GM18507 (cell line): Measurements from ENCODE around the gene VTN.
"Not testable (repeated sequence)": the region's sequence is repeated elsewhere in the genome, so short reads cannot be mapped to it uniquely, and the experiment has no call there.

Experiments used
- DNase-seq: peaks from one replicate; pipeline ENCODE4 v3.0.0; 2011; ENCODE audit warnings: low read depth; ENCODE audit not compliant: insufficient read length; ENCODE audit errors: extremely low spot score
- FAIRE-seq: peaks from 2 replicates; lab custom pipeline; 2011; peaks lifted over from hg19 to GRCh38; lab: Jason Lieb, UNC

Gene VTN

GRCh38 chr17:28346199-28346580 lies 23.9 kb downstream of the VTN start:
- FAIRE-seq = no peak
- no peak for DNase-seq

DNA sequence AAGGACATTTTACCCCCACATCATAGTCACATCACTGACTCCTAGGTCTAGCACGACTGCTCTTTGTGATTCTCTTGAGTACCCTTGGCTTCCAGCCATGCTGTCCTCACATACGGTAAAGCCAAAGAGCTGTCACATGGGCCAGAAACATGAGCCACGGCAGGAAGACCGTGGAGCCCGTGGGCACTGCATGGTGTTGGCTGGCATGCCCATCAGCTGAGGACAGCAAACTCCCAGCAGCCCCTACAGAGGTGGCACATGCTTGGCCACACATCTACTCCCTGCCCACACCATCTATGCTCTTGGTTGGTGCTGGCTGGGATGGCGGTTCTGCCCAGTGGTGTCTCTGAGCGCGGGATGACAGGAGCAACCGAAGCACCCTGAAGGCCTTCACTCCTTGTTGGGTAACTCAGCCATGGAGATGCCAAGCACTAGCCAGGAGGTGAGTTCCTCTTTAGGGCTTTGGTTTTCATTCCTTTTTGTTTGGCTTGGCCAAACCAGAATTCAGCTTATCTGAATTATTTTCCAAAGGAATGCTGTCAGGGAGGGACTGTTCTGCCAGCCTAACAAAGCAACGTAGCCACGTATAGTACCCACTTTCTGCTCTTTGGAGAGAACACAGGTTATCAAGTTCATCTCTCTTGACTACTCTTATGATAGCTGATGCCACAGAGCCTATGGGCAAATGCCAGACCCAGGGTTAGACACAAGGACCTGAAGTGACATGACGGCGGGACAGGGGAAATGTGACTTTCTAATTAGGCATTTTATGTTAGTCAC lies 24.5 kb downstream of the VTN start:
- DNase-seq = no peak
- no peak for FAIRE-seq

DNA sequence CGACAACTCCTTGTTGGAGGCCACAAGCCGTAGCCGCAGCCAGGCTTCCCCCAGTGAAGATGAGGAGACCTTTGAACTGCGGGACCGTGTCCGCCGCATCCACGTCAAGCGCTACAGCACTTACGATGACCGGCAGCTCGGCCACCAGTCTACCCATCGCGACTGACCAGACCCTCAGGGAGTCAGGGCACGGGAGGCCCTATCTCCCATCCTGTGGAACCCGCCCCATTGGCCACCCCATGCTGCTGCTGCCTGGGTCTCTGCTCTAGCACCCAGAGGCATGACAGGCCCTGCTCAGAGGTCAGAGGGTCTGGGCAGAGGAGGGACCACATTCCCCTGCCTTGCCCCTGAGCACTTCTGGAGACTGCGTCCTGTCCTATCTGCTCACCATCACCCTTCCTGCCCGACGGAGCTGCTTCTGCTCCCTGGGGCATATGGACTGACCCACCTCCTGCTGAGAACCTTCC lies 25.6 kb downstream of the VTN start:
- DNase-seq = no peak
- no peak for FAIRE-seq

DNA sequence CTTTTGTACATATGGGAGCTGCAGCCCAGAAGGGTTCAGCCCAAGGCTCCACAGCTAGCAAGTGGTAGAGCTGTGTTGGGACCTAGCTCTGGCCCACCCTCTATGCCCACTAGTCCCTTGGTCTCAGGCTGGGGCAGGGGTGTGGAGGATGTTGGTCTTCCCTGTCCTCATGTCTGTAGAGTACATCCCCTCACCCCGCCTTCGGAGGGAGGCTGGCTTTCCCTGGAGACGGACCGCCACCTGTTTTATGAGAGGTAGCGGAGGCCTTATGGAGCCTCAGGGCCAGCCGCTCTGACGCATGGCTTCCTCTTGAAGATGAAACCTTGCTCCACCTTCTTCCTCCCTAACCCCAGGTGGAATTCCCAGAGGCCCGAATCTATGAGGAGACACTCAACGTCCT lies 26.1 kb downstream of the VTN start:
- no peak for DNase-seq
- no peak for FAIRE-seq

DNA sequence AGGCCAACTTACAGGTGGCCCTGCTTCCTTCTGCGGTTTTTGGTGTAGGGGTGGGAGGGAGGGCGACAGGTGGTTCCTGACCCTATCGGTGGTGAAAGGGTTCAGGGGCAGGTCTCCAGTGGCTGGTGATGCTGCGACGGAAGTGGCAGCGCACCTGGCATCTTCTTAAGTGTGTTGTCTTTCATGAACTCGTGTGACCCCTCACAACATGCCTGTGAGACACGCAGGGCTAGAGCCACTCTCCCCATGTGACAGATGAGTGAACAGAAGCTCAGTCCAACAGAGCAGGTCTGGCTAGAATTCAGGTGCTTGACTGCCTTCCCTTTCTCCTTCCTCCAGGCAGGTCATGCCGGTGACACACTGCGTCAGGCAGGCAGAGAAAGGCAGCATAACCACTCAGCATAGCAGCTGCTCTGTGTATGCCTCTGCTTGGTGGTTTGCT lies 26.6 kb downstream of the VTN start:
- DNase-seq = no peak
- no peak for FAIRE-seq

GRCh38 chr17:28342313-28342712 lies 27.8 kb downstream of the VTN start:
- FAIRE-seq (no peak), DNase-seq (no peak)

- DNase-seq = no peak
- FAIRE-seq = no peak
Measured at GRCh38 chr17:28341516-28341915, 28.6 kb downstream of the VTN start.

DNA sequence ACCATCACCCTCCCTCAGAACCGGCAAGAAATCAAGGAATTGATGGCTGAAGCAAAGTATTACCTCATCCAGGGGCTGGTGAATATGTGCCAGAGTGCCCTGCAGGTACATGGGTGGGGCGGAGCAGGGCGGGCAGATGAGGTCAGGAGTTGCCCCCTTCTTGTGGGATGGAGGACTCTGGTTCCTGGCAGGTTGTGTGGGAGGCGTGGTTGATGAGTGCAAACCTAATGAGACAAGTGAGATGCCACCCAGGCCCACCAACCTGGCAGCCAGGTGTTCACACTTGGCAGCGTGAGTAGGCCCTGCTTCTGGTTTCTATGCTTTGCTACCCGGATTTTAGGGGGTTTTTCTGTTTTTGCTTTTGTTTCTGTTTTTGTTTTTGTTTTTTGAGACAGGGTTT lies 29.7 kb downstream of the VTN start:
- no peak for FAIRE-seq

GRCh38 chr17:28339431-28339830 lies 30.7 kb downstream of the VTN start:
- FAIRE-seq = no peak
- DNase-seq = no peak

More for the DNA sequence above, 29.7 kb downstream of the VTN start:
- no peak for DNase-seq

GRCh38 chr17:28338769-28339212 lies 31.3 kb downstream of the VTN start:
- not testable (repeated sequence) for DNase-seq, FAIRE-seq

DNA sequence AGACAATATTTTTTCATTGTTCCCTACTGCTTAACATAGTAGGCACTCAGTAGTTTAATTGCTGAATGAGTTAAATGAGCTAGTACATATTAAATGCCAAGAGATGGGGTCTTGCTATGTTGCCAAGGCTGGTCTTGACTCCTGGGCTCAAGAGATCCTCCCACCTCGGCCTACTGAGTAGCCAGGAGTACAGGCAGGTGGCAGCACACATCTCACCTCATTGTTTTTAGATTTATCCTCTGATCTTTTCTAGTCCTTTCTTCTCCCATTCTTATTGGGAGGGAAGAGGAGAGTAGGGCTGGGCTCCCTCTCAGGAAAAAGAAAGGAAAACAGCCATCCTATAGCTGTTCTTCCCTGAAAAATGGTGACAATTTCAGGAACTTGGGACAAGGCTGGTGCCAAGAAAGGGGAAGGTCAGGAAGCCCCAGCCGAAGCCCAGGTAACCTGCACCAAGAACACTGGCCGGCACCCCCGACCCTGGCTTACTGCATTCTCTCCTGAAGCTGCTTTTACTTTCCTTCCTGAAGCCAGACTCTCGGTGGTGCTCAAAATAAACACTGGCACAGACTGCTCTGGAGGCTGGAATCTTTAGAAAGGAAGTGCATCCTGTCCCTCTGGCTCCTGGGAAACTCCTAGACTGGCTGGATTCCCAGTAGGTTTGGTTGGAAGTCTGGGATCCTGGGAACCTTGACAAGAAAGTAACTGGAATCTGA lies 31.9 kb downstream of the VTN start:
- FAIRE-seq (no peak), DNase-seq (no peak)

DNA sequence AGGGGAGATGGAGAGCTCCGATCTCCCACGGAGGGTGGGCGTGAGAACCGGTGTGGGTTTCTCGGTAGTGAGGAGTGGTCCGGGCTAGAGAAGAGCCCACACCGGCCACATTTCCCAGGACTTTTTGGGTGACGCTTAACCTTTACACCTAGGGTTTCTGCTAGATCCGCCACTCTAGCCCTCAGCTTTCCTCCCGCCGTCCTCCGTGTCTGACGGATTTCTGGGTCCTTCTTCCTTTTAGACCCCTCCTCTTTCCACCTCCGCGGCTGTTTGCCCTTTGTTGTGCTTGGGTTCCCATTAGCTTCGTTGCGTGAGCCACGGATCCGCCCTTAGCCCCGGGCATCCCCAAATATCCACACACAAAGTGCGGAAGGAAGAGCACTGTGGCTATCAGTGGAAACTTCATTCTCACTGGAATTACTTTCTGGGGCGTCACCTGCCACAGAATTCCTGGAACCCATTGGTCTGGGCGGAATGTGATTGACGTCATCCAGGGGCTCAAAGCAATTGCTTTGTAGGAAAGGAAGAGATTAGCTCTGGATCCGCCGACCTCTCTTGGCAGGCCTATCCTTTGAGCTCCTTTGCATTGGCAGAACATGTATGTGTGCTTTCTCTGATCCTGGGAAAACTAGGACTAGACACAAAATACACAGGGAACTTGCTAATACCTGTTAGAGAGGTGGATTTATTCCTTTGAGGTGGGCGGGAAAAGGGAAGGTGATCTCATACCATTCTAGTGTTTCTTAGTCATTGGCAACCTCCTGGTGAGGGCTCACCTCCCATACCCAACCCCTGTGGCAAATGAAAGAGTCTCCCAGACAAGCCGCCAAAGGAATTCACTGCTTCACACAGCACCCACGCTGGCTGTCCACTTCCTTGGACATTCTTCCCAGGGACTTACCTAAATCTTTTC lies 33.9 kb downstream of the VTN start:
- no peak for FAIRE-seq
- no peak for DNase-seq

DNA sequence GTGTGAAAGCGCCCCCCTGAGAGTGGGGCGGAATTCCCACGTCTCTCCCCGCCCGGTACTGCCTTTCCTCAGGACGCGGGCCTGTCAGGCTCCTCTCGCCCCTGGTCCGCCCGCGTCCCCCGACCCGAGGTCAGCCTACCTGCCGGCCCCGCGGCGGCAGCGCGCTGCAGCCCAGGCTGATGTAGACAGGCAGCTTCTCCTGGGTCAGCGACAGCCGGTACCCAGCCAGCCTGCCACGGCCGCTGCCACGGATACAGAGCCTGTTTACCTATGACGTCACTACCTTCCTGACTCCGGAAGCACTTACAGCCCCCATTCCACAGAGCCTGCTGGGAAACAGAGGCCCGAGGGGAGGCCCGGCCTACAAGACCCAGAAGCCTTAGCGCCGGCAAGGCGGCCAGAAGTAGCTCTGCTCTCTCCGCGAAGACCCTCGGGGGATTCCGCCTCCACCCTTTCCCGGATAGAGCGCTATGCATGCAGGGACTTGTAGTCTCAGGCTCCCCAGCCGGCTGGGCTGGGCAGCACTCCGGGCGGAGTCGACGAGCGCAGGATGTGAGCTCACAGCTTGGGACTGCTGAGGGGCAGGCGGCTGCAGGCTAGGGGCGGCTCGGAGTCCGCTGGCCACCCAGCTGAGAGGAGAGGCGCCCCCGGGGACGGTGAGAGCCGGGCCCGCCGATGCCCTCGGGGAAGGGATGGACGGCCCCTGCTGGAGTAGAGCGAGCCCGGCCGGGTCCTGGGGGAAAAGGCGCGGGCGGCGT lies 34.7 kb downstream of the VTN start, which contains the start of the genes IFT20 and TNFAIP1:
Gene IFT20 (minus strand): TSS at position 272 of the 758 bp plus-strand sequence. CDS start 3,487 bp downstream, outside the sequence.
Gene TNFAIP1 (plus strand): TSS at position 561 of the 758 bp plus-strand sequence. CDS start 3,761 bp downstream, outside the sequence.
- peak; percentile 97 for FAIRE-seq
- DNase-seq = peak; percentile 95

DNA sequence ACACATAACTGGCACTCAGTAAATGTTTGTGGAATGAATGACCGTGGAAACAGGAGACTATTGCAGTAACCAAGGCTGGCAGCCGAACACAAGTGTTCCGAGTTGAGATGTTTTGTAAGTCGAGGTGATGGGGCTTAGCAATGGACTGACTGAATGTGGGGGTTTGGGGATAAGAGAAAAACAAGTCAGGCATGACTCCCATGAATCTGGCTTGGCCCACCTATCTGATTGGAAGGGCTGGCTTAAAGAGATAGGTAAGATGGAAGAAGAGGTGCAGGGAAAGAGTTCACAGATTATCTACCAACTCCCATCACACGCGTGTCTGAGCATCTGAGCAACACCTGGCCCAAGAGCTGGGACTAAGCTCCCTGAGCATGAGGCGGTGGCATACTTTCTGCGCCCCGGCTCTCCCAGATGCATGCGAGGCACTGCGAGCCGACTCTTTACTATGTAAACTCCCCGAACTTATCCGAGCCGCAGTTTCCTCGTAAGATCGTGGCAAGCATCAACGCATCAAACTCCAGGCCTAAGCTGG lies 35.4 kb downstream of the VTN start:
- no peak for DNase-seq
- FAIRE-seq = no peak

- FAIRE-seq = no peak
- no peak for DNase-seq
Measured at GRCh38 chr17:28334171-28334570, 35.9 kb downstream of the VTN start.

- FAIRE-seq (no peak), DNase-seq (no peak)
Measured at GRCh38 chr17:28333083-28333746, 36.9 kb downstream of the VTN start.

GRCh38 chr17:28331891-28332420 lies 38.2 kb downstream of the VTN start:
- FAIRE-seq = no peak
- no peak for DNase-seq

DNA sequence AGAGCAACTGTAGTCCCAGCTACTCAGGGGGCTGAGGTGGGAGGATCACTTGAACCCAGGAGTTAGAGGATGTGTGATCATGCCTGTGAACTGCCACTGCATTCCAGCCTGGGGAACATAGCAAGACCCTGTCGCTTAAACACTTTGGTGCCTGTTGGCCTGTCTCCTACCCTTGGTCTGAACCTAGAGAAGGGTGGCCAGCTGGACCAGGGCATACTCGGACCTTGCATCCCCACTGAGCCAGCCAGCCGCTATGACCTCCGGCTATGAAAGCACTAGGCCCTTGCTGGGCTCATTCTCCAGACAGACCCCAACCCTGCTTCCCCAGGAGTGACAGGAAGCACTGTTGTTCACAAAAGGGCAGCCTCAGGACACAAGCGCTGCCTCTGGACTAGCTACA lies 39.4 kb downstream of the VTN start:
- FAIRE-seq = no peak
- DNase-seq = no peak
